GM12875 (cell line): ENCODE data around the gene GRID1.

ENCODE experiments used
- H3K4me3 ChIP-seq: one replicate; pipeline ENCODE4 v1.5.1; 2011; ENCODE audit warnings: low read depth, low read length, control low read depth
- CTCF ChIP-seq: IDR thresholded peaks from 2 replicates; pipeline ENCODE4 v1.5.1; 2011; ENCODE audit warnings: low read depth, mild to moderate bottlenecking, control low read depth, inconsistent platforms, low read length, moderate library complexity, borderline replicate concordance; ENCODE audit not compliant: insufficient read depth

GRID1 gene

GRCh38 chr10:86192147-86192546 lies 174.4 kb downstream of the GRID1 start:
- no peak overlapping the region for H3K4me3 ChIP-seq
- TF ChIP-seq CTCF: no peak

- no peak for TF ChIP-seq CTCF
- no peak overlapping the region for H3K4me3 ChIP-seq
Observed at GRCh38 chr10:86191686-86192085, 174.9 kb downstream of the GRID1 start.

GRCh38 chr10:86191166-86191565 lies 175.4 kb downstream of the GRID1 start:
- H3K4me3 ChIP-seq: no peak overlapping the region
- TF ChIP-seq CTCF: no peak

- no peak overlapping the region for H3K4me3 ChIP-seq
- TF ChIP-seq CTCF: no peak
Observed at GRCh38 chr10:86190291-86190690, 176.3 kb downstream of the GRID1 start.

- H3K4me3 ChIP-seq: no peak overlapping the region
- TF ChIP-seq CTCF: no peak
Observed at GRCh38 chr10:86189891-86190290, 176.7 kb downstream of the GRID1 start.

- H3K4me3 ChIP-seq: no peak overlapping the region
- TF ChIP-seq CTCF: no peak
Observed at GRCh38 chr10:86188796-86189558, 177.6 kb downstream of the GRID1 start.

GRCh38 chr10:86188326-86188725 lies 178.3 kb downstream of the GRID1 start:
- TF ChIP-seq CTCF: no peak

More at GRCh38 chr10:86188326-86188725, 178.3 kb downstream of the GRID1 start:
- H3K4me3 ChIP-seq: no peak overlapping the region
